ENCODE results near the gene SH3BGRL2.

- TF ChIP-seq CTCF (IDR thresholded peaks at IDR 0.05; ENCODE audit: borderline replicate concordance, extremely low read depth, low read length, poor library complexity, severe bottlenecking) (no peak), EZH2 (IDR thresholded peaks at IDR 0.05; ENCODE audit: borderline replicate concordance, low read depth, low read length, severe bottlenecking) (no peak)
These were observed 8.0 kb upstream of the SH3BGRL2 start for GRCh38 chr6:79623106-79623505.

Measured in DND-41 (cell line).